HG02610 (cell line): ENCODE data around the gene TRIM73.
A peak's percentile ranks its signal among the peaks of the same experiment; 100 is the strongest.
"Not testable (repeated sequence)": the region's sequence is repeated elsewhere in the genome, so short reads cannot be mapped to it uniquely, and the experiment has no call there.

Experiments used
- ATAC-seq: cut with Tn5 transposase; IDR thresholded peaks from one replicate; pipeline ENCODE4 v1.9.1; 2021; ENCODE audit warnings: mild to moderate bottlenecking, moderate library complexity; ENCODE audit not compliant: unreplicated experiment

The TRIM73 gene

GRCh38 chr7:75415428-75415817 lies 20.0 kb downstream of the TRIM73 start:
- not testable (repeated sequence) for ATAC-seq

GRCh38 chr7:75415829-75416373 lies 20.5 kb downstream of the TRIM73 start:
- ATAC-seq = not testable (repeated sequence)

DNA sequence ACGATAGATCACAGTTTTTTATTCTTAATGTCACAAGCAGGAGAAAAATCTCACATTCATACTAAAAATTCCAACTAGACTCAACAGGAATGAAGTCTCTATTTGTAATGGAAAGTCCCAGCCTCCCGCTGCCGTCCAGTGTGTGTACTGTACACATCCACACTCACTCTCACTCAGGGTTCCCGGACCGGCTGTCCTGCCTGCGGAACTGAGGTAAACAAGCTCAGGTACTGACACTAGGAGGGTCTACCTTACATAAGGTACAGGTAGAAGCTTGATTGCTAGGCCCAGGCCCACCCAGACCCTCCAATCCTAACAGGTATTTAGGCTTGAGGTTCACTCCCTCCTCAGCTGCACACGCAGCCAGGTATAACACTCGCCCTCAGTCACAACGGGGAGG lies 21.4 kb downstream of the TRIM73 start:
- ATAC-seq = not testable (repeated sequence)

- not testable (repeated sequence) for ATAC-seq
Measured at GRCh38 chr7:75418292-75418858, 22.9 kb downstream of the TRIM73 start.

- not testable (repeated sequence) for ATAC-seq
Measured at GRCh38 chr7:75419210-75419609, 23.8 kb downstream of the TRIM73 start.

GRCh38 chr7:75419693-75420092 lies 24.3 kb downstream of the TRIM73 start:
- not testable (repeated sequence) for ATAC-seq

DNA sequence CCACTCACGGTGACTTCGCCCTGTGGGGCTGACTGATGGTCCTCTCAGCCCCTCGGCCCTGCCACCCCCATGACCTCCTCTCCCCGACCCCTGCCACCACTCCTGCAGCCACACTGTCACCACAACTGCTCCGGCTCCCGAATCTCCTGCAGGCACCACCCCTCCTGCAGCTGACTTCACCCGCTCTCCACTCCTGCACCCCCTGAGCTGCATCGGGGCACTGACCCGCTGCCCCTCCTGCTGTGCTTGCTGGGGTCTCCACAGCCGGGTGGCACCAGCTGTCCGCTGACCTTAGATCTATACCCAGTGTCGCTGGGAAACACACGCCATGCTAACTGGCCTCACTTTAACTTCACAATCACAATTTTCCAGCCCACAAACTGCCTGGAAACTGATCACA lies 24.7 kb downstream of the TRIM73 start:
- ATAC-seq = not testable (repeated sequence)

GRCh38 chr7:75421798-75422710 lies 26.6 kb downstream of the TRIM73 start:
- not testable (repeated sequence) for ATAC-seq

GRCh38 chr7:75423481-75423880 lies 28.1 kb downstream of the TRIM73 start:
- not testable (repeated sequence) for ATAC-seq

DNA sequence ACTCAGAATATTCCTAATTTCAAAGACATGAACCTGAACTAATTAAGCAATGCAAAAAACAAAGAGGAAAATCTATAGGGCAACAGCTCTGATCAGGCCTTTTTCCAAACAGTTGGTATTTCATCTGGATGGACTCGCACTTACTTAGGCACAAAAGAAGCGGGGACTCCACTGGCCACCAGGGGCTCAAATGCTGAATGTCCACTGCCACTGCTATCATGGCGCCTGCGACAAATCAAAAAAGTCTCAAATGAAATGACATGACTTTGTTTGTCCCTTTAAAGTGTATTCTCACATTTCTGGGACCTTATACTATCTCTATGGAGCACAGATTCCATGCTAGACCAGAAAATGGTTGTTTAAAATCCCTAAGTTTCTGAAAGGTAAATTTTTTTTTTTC lies 43.6 kb downstream of the TRIM73 start:
- not testable (repeated sequence) for ATAC-seq

- ATAC-seq = peak; percentile 41
Measured at GRCh38 chr7:75442101-75442464, 46.7 kb downstream of the TRIM73 start.

DNA sequence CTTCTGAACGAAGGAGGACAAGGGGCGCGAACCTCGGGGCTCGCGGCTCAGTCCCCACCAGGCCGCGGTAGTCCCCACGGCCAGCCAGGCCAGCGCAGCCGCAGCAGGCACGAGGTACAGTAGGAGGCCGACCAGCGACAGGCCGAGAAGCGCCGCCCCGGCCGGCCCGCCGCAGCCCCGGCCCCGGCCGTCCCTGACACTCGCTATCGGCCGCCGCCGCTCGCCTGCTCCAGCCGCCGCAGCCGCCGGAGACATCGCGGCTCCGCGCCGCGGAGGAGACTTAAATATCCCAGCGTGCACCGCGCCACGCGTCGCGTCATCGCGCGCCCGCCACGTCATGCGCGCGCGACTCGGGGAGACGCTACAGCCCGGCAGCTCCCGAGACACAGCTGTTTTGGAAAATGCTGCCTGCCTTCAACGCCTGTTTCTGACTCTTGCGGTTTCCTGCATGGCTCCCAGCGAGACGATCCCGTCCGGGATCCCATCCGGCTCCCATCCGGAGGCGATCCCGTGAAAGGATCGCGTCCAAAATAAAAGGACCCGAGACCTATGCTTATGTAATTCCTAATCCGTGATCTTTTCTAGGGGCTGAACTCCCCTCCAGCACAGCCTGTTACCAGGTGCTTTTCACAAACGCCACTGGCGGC lies 47.2 kb downstream of the TRIM73 start:
- ATAC-seq = peak; percentile 89

DNA sequence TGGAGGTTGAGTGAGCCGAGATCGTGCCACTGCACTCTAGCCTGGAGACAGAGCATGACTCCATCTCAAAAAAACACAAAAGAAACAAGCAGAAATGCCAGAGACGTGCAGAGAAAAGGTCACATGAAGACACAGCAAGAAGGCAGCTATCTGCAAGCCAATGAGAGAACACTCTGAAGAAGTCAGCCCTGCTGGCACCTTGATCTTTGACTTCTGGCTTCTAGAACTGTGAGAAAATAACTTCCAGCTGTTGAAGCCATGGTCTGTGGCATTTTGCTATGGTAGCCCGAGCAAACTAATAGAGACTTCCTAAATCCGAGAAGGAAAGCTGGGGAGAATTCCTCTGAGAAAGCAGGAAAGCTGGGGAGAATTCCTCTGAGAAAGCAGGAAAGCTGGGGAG lies 54.5 kb downstream of the TRIM73 start:
- ATAC-seq = not testable (repeated sequence)

DNA sequence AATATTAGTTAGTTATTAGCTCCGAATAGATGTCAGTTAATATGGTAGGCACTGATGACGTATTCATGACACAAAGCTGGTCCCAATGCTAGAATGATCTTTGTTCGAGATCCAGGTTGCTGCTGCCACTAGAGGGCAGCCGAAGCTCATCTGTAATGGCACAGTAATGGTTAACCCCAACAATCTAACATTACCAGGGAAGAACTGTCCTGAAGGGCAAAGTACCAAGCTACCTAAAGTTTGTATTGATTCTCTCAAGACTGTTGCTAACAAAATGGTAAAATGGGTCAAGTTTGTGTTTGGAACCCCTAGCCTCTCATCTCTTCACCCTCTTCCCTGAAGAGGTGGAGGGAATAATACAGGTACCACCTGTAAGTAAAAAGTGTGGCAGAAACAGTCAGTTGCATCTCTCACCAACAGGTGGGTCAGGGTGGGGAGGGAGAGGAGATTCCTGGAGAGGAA lies 57.1 kb downstream of the TRIM73 start:
- ATAC-seq = peak; percentile 87
